ENCODE data around the gene FRAS1. TPM values are rescaled to one million over a fixed set of nuclear protein-coding genes. Genes with fewer than 3 reads are reported as not detected.
"Not testable (repeated sequence)": the region's sequence is repeated elsewhere in the genome, so short reads cannot be mapped to it uniquely, and the experiment has no call there.

The FRAS1 gene
- total RNA-seq, 5 donors from 2014 or later (not counting 1 experiment from before 2014, with no cell fraction given), result 0.23 to 0.39 (median 0.32) TPM; not detected in 2

DNA sequence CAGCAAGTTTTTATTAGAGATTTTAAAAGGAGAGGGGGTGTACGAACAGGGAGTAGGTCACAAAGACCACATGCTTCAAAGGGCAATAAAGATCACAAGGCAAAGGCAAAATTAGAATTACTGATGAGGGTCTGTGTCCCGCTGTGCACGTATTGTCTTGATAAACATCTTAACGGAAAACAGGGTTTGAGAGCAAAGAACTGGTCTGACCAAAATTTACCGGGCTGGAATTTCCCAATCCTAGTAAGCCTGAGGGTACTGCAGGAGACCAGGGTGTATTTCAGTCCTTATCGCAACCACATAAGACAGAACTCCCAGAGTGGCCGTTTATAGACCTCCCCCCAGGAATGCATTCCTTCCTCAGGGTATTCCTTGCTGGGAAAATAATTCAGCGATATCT is 195.7 kb downstream of the FRAS1 start:
- CTCF ChIA-PET; ATAC-seq (replicated peaks in 1 of 4); POLR2A ChIA-PET; H3K4me1 ChIP-seq (ENCODE audit: control insufficient read depth in 1 of 2, extremely low read depth in 1 of 2, insufficient read depth in 2 of 2, low read length in 2 of 2); H3K27ac Mint-ChIP-seq; H3K27ac ChIP-seq (ENCODE audit: low read length); H3K36me3 ChIP-seq (ENCODE audit: control insufficient read depth in 2 of 2, extremely low read depth in 1 of 2, insufficient read depth in 1 of 2, low read length in 1 of 2); H3K4me1 Mint-ChIP-seq; H3K27me3 ChIP-seq (replicated peaks in 1 of 2; ENCODE audit: control insufficient read depth in 2 of 2, extremely low read depth in 1 of 2, insufficient read depth in 2 of 2, low read length in 1 of 2); H3K4me3 ChIP-seq (ENCODE audit: control insufficient read depth in 1 of 2, extremely low read depth in 1 of 2, low read length in 1 of 2); DNase-seq; H3K36me3 Mint-ChIP-seq; H3K27me3 Mint-ChIP-seq; H3K4me3 Mint-ChIP-seq; H3K9me3 ChIP-seq: not testable (repeated sequence)
- WGBS (ENCODE audit: insufficient coverage), result 91% methylated on average over 8 of the region's 8 CpGs
- H3K9me3 Mint-ChIP-seq, result peaks cover 3 to 15% (median 12%) of the 10 kb centered on the region in 3 donors

DNA sequence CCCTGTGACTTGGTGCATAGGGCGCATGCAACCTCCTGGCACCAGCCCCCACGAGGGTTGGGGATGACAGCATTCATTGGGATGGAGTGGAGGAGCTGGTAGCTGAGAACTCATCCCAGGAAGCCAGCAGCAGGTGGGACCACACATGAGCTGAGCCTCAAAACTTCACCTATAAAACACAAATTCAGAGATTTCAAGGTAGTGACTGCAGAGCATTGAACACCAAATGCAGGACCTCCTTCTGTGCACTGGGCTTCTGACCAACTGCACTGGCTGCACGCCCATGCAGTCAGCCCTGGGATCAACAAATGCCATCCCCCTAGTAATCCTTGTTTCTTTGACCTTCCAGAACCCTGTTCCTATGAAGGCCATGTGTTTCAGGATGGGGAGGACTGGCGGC is 197.8 kb downstream of the FRAS1 start:
- H3K27me3 ChIP-seq (replicated peaks in 1 of 2; ENCODE audit: control insufficient read depth in 2 of 2, extremely low read depth in 1 of 2, insufficient read depth in 2 of 2, low read length in 1 of 2), result peaks cover 0 to 3% of the 10 kb centered on the region in 2 experiments
- 100% methylated on average over 1 of the region's 4 CpGs for whole genome bisulfite sequencing (ENCODE audit: insufficient coverage)
- H3K36me3 ChIP-seq (ENCODE audit: control insufficient read depth in 2 of 2, extremely low read depth in 1 of 2, insufficient read depth in 1 of 2, low read length in 1 of 2), result no peaks in the 10 kb centered on the region
- H3K4me1 ChIP-seq (ENCODE audit: control insufficient read depth in 1 of 2, extremely low read depth in 1 of 2, insufficient read depth in 2 of 2, low read length in 2 of 2), result no peaks in the 10 kb centered on the region
- H3K9me3 ChIP-seq, result no peaks in the 10 kb centered on the region
- H3K27ac ChIP-seq (ENCODE audit: low read length), result no peak overlapping the region
- H3K4me3 ChIP-seq (ENCODE audit: control insufficient read depth in 1 of 2, extremely low read depth in 1 of 2, low read length in 1 of 2), result no peak overlapping the region
- Mint-ChIP-seq H3K4me1 (no peaks in the 10 kb centered on the region), H3K36me3 (no peaks in the 10 kb centered on the region), H3K27me3 (no peaks in the 10 kb centered on the region), H3K27ac (no peak overlapping the region), H3K4me3 (no peak overlapping the region), H3K9me3 (peaks cover 3 to 15% (median 12%) of the 10 kb centered on the region in 3 donors)
- DNase-seq (no peak), ATAC-seq (replicated peaks in 1 of 4) (no peak)
- ChIA-PET POLR2A (no interaction called here), CTCF (no interaction called here)

DNA sequence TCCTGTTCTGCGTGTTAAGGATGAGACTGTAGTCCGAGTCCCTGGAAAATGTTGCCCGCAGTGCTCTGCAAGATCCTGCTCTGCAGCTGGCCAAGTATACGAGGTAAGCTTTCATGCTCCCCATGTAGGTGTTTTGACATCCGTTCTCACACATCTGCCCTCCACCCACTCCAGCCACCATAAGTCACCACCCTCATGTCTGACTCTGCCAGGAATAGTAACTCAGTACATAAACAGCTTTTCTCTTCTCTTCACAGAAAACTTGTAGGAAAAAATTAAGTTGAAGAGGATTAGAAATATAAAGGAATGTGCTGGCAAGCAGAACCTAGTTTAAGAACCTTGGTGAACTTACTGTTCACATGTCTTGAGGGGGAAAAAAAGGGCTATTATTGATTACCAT is 207.9 kb downstream of the FRAS1 start:
- Mint-ChIP-seq H3K4me3 (no peak overlapping the region), H3K27ac (no peak overlapping the region), H3K4me1 (no peaks in the 10 kb centered on the region), H3K9me3 (peaks cover 0 to 5% (median 0%) of the 10 kb centered on the region in 3 donors), H3K36me3 (no peaks in the 10 kb centered on the region), H3K27me3 (peaks cover 0 to 15% of the 10 kb centered on the region in 2 donors)
- ATAC-seq (replicated peaks in 1 of 4) (no peak), DNase-seq (no peak)
- Histone ChIP-seq H3K36me3 (ENCODE audit: control insufficient read depth in 2 of 2, extremely low read depth in 1 of 2, insufficient read depth in 1 of 2, low read length in 1 of 2) (no peaks in the 10 kb centered on the region), H3K4me3 (ENCODE audit: control insufficient read depth in 1 of 2, extremely low read depth in 1 of 2, low read length in 1 of 2) (no peak overlapping the region), H3K27ac (ENCODE audit: low read length) (no peak overlapping the region), H3K4me1 (ENCODE audit: control insufficient read depth in 1 of 2, extremely low read depth in 1 of 2, insufficient read depth in 2 of 2, low read length in 2 of 2) (no peaks in the 10 kb centered on the region), H3K9me3 (no peaks in the 10 kb centered on the region), H3K27me3 (replicated peaks in 1 of 2; ENCODE audit: control insufficient read depth in 2 of 2, extremely low read depth in 1 of 2, insufficient read depth in 2 of 2, low read length in 1 of 2) (no peaks in the 10 kb centered on the region)
- ChIA-PET POLR2A (no interaction called here), CTCF (no interaction called here)
- 65% methylated on average over 3 of the region's 5 CpGs for WGBS (ENCODE audit: insufficient coverage)

DNA sequence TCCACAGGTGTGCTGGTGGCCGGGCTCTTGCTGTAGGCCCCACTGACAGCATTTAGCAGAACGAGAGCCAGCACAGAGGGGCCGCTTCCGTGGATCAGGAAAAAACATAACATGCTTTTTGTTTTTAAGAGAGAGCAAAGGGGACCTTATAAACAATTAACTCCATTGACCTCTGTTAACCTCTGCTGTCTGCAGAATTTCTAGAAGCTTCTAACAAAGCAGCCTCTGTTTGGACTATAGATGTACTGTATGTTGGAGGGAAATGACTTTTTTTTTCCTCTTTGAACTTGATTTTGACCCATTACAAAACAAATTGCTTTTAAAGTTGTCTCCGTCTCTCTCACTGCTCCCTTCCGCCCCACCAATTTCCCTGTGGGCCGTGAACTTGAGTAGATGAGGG is 210.7 kb downstream of the FRAS1 start:
- ATAC-seq (replicated peaks in 1 of 4) (no peak), DNase-seq (no peak)
- Histone ChIP-seq H3K4me1 (ENCODE audit: control insufficient read depth in 1 of 2, extremely low read depth in 1 of 2, insufficient read depth in 2 of 2, low read length in 2 of 2) (no peaks in the 10 kb centered on the region), H3K36me3 (ENCODE audit: control insufficient read depth in 2 of 2, extremely low read depth in 1 of 2, insufficient read depth in 1 of 2, low read length in 1 of 2) (no peaks in the 10 kb centered on the region), H3K4me3 (ENCODE audit: control insufficient read depth in 1 of 2, extremely low read depth in 1 of 2, low read length in 1 of 2) (no peak overlapping the region), H3K9me3 (no peaks in the 10 kb centered on the region), H3K27ac (ENCODE audit: low read length) (no peak overlapping the region), H3K27me3 (replicated peaks in 1 of 2; ENCODE audit: control insufficient read depth in 2 of 2, extremely low read depth in 1 of 2, insufficient read depth in 2 of 2, low read length in 1 of 2) (no peaks in the 10 kb centered on the region)
- ChIA-PET POLR2A (no interaction called here), CTCF (no interaction called here)
- Mint-ChIP-seq H3K36me3 (no peaks in the 10 kb centered on the region), H3K27ac (no peak overlapping the region), H3K4me1 (no peaks in the 10 kb centered on the region), H3K27me3 (peaks cover 0 to 8% of the 10 kb centered on the region in 2 donors), H3K9me3 (peaks cover 0 to 5% (median 0%) of the 10 kb centered on the region in 3 donors), H3K4me3 (no peak overlapping the region)
- 100% methylated on average over 1 of the region's 7 CpGs for WGBS (ENCODE audit: insufficient coverage)

DNA sequence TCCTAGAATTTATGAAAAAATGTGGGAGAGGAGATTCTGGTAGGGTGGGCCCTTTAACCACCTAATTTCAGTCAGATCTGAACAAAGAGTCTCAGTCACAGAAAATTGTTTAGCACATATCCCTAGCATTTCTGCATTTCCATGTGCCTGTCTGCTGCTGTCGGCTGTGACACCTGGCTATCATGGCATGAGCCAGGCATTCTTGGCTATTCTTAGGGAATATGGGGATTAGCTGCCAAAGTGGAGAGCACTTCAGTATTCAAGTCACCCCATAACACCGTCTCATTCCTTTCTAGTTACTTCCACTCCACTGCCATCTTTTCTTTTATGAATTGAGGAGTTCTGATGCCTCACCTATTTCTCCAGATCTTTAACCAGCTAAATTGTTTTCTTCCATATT is 211.5 kb downstream of the FRAS1 start:
- no peaks in the 10 kb centered on the region for H3K36me3 Mint-ChIP-seq
- H3K27ac Mint-ChIP-seq, result no peak overlapping the region
- Histone ChIP-seq H3K4me3 (ENCODE audit: control insufficient read depth in 1 of 2, extremely low read depth in 1 of 2, low read length in 1 of 2) (no peak overlapping the region), H3K36me3 (ENCODE audit: control insufficient read depth in 2 of 2, extremely low read depth in 1 of 2, insufficient read depth in 1 of 2, low read length in 1 of 2) (no peaks in the 10 kb centered on the region), H3K4me1 (ENCODE audit: control insufficient read depth in 1 of 2, extremely low read depth in 1 of 2, insufficient read depth in 2 of 2, low read length in 2 of 2) (no peaks in the 10 kb centered on the region), H3K27ac (ENCODE audit: low read length) (no peak overlapping the region), H3K9me3 (no peaks in the 10 kb centered on the region), H3K27me3 (replicated peaks in 1 of 2; ENCODE audit: control insufficient read depth in 2 of 2, extremely low read depth in 1 of 2, insufficient read depth in 2 of 2, low read length in 1 of 2) (no peaks in the 10 kb centered on the region)
- no peak for DNase-seq
- ChIA-PET POLR2A (no interaction called here), CTCF (no interaction called here)
- peaks cover 0 to 3% of the 10 kb centered on the region in 2 donors for H3K27me3 Mint-ChIP-seq
- no peaks in the 10 kb centered on the region for H3K4me1 Mint-ChIP-seq
- peaks cover 0 to 5% (median 0%) of the 10 kb centered on the region in 3 donors for H3K9me3 Mint-ChIP-seq
- no peak overlapping the region for H3K4me3 Mint-ChIP-seq
- no peak for ATAC-seq (replicated peaks in 1 of 4)
- WGBS (ENCODE audit: insufficient coverage), result no CpG with 5 or more reads among the region's 2 CpGs

DNA sequence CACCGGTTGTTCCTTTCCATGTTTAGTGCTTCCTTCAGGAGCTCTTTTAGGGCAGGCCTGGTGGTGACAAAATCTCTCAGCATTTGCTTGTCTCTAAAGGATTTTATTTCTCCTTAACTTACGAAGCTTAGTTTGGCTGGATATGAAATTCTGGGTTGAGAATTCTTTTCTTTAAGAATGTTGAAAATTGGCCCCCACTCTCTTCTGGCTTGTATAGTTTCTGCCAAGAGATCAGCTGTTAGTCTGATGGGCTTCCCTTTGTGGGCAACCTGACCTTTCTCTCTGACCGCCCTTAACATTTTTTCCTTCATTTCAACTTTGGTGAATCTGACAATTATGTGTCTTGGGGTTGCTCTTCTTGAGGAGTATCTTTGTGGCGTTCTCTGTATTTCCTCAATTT is 218.3 kb downstream of the FRAS1 start:
- H3K4me1 ChIP-seq (ENCODE audit: control insufficient read depth in 1 of 2, extremely low read depth in 1 of 2, insufficient read depth in 2 of 2, low read length in 2 of 2); DNase-seq; H3K9me3 Mint-ChIP-seq; H3K4me1 Mint-ChIP-seq; H3K27me3 ChIP-seq (replicated peaks in 1 of 2; ENCODE audit: control insufficient read depth in 2 of 2, extremely low read depth in 1 of 2, insufficient read depth in 2 of 2, low read length in 1 of 2); ATAC-seq (replicated peaks in 1 of 4); H3K27ac ChIP-seq (ENCODE audit: low read length); H3K9me3 ChIP-seq; H3K36me3 ChIP-seq (ENCODE audit: control insufficient read depth in 2 of 2, extremely low read depth in 1 of 2, insufficient read depth in 1 of 2, low read length in 1 of 2); H3K36me3 Mint-ChIP-seq; CTCF ChIA-PET; POLR2A ChIA-PET; H3K4me3 Mint-ChIP-seq; H3K27ac Mint-ChIP-seq; H3K4me3 ChIP-seq (ENCODE audit: control insufficient read depth in 1 of 2, extremely low read depth in 1 of 2, low read length in 1 of 2): not testable (repeated sequence)
- peaks cover 12 to 27% of the 10 kb centered on the region in 2 donors for H3K27me3 Mint-ChIP-seq
- whole genome bisulfite sequencing (ENCODE audit: insufficient coverage), result no CpG with 5 or more reads among the region's 4 CpGs

DNA sequence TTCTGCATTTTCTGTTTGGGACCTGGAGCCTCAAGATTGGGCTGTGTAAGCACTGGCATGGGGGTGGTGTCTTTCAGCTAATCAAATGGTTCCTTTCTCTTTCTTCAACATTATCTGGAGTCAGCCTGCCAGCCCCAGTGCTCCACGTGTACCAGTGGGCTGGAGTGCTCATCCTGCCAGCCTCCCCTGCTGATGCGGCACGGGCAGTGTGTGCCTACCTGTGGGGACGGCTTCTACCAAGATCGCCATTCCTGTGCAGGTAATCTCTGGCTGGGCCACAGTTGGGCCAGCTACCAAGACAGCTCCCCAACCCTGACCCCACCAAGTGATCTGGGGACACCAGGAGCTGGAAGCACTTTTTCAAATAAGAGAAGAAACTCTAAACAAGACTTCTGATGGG is 229.2 kb downstream of the FRAS1 start:
- H3K9me3 Mint-ChIP-seq, result no peaks in the 10 kb centered on the region
- no peak for DNase-seq
- no peaks in the 10 kb centered on the region for H3K36me3 Mint-ChIP-seq
- ChIA-PET POLR2A (no interaction called here), CTCF (no interaction called here)
- no peaks in the 10 kb centered on the region for H3K4me1 Mint-ChIP-seq
- ATAC-seq (replicated peaks in 1 of 4), result no peak
- Histone ChIP-seq H3K9me3 (no peaks in the 10 kb centered on the region), H3K36me3 (ENCODE audit: control insufficient read depth in 2 of 2, extremely low read depth in 1 of 2, insufficient read depth in 1 of 2, low read length in 1 of 2) (no peaks in the 10 kb centered on the region), H3K4me1 (ENCODE audit: control insufficient read depth in 1 of 2, extremely low read depth in 1 of 2, insufficient read depth in 2 of 2, low read length in 2 of 2) (no peaks in the 10 kb centered on the region), H3K27me3 (replicated peaks in 1 of 2; ENCODE audit: control insufficient read depth in 2 of 2, extremely low read depth in 1 of 2, insufficient read depth in 2 of 2, low read length in 1 of 2) (no peaks in the 10 kb centered on the region), H3K4me3 (ENCODE audit: control insufficient read depth in 1 of 2, extremely low read depth in 1 of 2, low read length in 1 of 2) (no peak overlapping the region), H3K27ac (ENCODE audit: low read length) (no peak overlapping the region)
- H3K27ac Mint-ChIP-seq, result no peak overlapping the region
- 90% methylated on average over 5 of the region's 5 CpGs for WGBS (ENCODE audit: insufficient coverage)
- H3K27me3 Mint-ChIP-seq, result peaks cover 4 to 7% of the 10 kb centered on the region in 2 donors
- H3K4me3 Mint-ChIP-seq, result no peak overlapping the region

All from T-cell (primary cell).